K562 (cell line): Measurements from ENCODE around the gene CCM2. TPM values are rescaled to one million over a fixed set of nuclear protein-coding genes. Genes with fewer than 3 reads are reported as not detected.

Source experiments
- ATAC-seq: fragments of 200-7000 bp; cut with Tn5 transposase; 3 replicates; pipeline ENCODE4 v1.9.1; 2020; ENCODE audit warnings: moderate library complexity
- BruUV-seq: library from RNA; stranded (reverse); fragments of 400-500 nt; replicated peaks from 2 replicates; lab custom pipeline; 2021; lab: Mats Ljungman, UMichigan
- CTCF ChIA-PET: fragments of 300-600 bp; formaldehyde crosslinking; extraction: SDS; loops from one replicate; lab custom pipeline; 2021; ENCODE audit warnings: low intra/inter-chr PET ratio; lab: Yijun Ruan, JAX
- POLR2A ChIA-PET: fragments of 300-600, 350-650 bp; sonication (Branson Sonifier 250); formaldehyde crosslinking; extraction: SDS; loops from one replicate; lab custom pipeline; 2021; ENCODE audit warnings: antibody characterized with exemption, inconsistent platforms; lab: Yijun Ruan, JAX
- DNase-seq, 4 experiments: peaks; one replicate each; pipeline versions ENCODE4 v3.0.0 to v3.0.0-alpha.2; 2011 to 2018; ENCODE audit warnings: low spot score in 3 of 4, mixed read lengths in 3 of 4; ENCODE audit errors: extremely low read depth in 1 of 4
- FAIRE-seq: peaks from 2 replicates; lab custom pipeline; 2011; peaks lifted over from hg19 to GRCh38; lab: Jason Lieb, UNC
- H2AFZ ChIP-seq: 2 replicates; pipeline ENCODE4 v1.6.0; 2011; ENCODE audit warnings: low read depth, low read length, control low read depth, inconsistent platforms
- H3K27ac ChIP-seq: fragments of 200-600 bp; 3 replicates; pipeline ENCODE4 v1.8.0; 2011; ENCODE audit warnings: low read depth, mild to moderate bottlenecking, control low read depth, inconsistent platforms, low read length, moderate library complexity, mixed read lengths; ENCODE audit errors: extremely low read depth
- H3K27me3 ChIP-seq, 2 experiments: fragments of 300-600 bp in 1 of 2; 2 replicates in 1 of 2; 3 replicates in 1 of 2; pipeline versions ENCODE4 v1.6.0 to v1.8.0; 2011; ENCODE audit warnings: inconsistent platforms in 2 of 2, low read length in 2 of 2, mild to moderate bottlenecking in 1 of 2, mixed read lengths in 1 of 2, moderate library complexity in 1 of 2; ENCODE audit not compliant: control insufficient read depth in 2 of 2, insufficient read depth in 2 of 2
- H3K36me3 ChIP-seq: fragments of 300-600 bp; 3 replicates; pipeline ENCODE4 v1.8.0; 2011; ENCODE audit warnings: mild to moderate bottlenecking, low read length, inconsistent platforms; ENCODE audit not compliant: control insufficient read depth, insufficient read depth
- H3K4me1 ChIP-seq, 2 experiments: fragments of 200-600 bp in 1 of 2; replicated peaks in 1 of 2; 2 replicates in 1 of 2; 3 replicates in 1 of 2; pipeline versions ENCODE4 v1.5.1 to v1.8.0; 2011; ENCODE audit warnings: inconsistent platforms in 2 of 2, low read length in 2 of 2, mild to moderate bottlenecking in 1 of 2, mixed read lengths in 1 of 2, moderate library complexity in 1 of 2; ENCODE audit not compliant: control insufficient read depth in 2 of 2, insufficient read depth in 2 of 2
- H3K4me2 ChIP-seq: 2 replicates; pipeline ENCODE4 v1.6.1; 2011; ENCODE audit warnings: low read length, control low read depth, inconsistent platforms, mixed read lengths; ENCODE audit not compliant: insufficient read depth
- H3K4me3 ChIP-seq: fragments of 200-600 bp; sonication (generic), shearing (Covaris generic); 2 replicates; pipeline ENCODE4 v1.5.1; 2016; ENCODE audit warnings: control low read depth, inconsistent platforms
- H3K79me2 ChIP-seq: fragments of 200-600 bp; 3 replicates; pipeline ENCODE4 v1.8.0; 2011; ENCODE audit warnings: low read length, inconsistent platforms; ENCODE audit not compliant: control insufficient read depth, insufficient read depth
- H3K9ac ChIP-seq, 2 experiments: 2 replicates each; pipeline versions ENCODE4 v1.6.0 to v1.6.1; 2011; ENCODE audit warnings: low read depth in 2 of 2, low read length in 2 of 2, control low read depth in 1 of 2, inconsistent platforms in 1 of 2, mild to moderate bottlenecking in 1 of 2, mixed read lengths in 1 of 2; ENCODE audit not compliant: insufficient read depth in 1 of 2
- H3K9me1 ChIP-seq: one replicate; pipeline ENCODE4 v1.6.0; 2011; ENCODE audit warnings: inconsistent platforms, mild to moderate bottlenecking, low read length, moderate library complexity; ENCODE audit not compliant: control insufficient read depth, insufficient read depth
- H3K9me3 ChIP-seq: replicated peaks from 2 replicates; pipeline ENCODE4 v1.5.1; 2011; ENCODE audit warnings: low read depth, low read length, inconsistent platforms; ENCODE audit not compliant: control insufficient read depth, insufficient read depth
- H4K20me1 ChIP-seq: replicated peaks from 2 replicates; pipeline ENCODE4 v1.6.1; 2011; ENCODE audit warnings: low read length, inconsistent platforms, mixed read lengths; ENCODE audit not compliant: control insufficient read depth, insufficient read depth
- BDP1 ChIP-seq: IDR thresholded peaks from 3 replicates; pipeline ENCODE4 v1.6.1; 2011; ENCODE audit not compliant: insufficient read length, insufficient read depth
- CBX5 ChIP-seq: IDR thresholded peaks from 2 replicates; pipeline ENCODE4 v1.6.1; 2014; ENCODE audit warnings: low read depth, borderline replicate concordance
- CBX8 ChIP-seq: fragments of 200-600 bp; sonication (generic); IDR thresholded peaks from 2 replicates; pipeline ENCODE4 v1.6.1; 2012; ENCODE audit warnings: borderline replicate concordance, mixed run types, low read depth, mild to moderate bottlenecking, moderate library complexity, mixed read lengths, low read length, control low read depth, inconsistent platforms; ENCODE audit not compliant: poor library complexity, severe bottlenecking; ENCODE audit errors: extremely low read depth
- DEAF1 ChIP-seq: fragments of 450-650 bp; formaldehyde crosslinking; IDR thresholded peaks from 2 replicates; pipeline ENCODE4 v1.4.0; 2020; ENCODE audit warnings: mild to moderate bottlenecking, moderate library complexity
- GATAD2B ChIP-seq: fragments of 450-650 bp; IDR thresholded peaks from 2 replicates; pipeline ENCODE4 v1.6.1; 2017; ENCODE audit warnings: mild to moderate bottlenecking, borderline replicate concordance
- HMGXB4 ChIP-seq: sonication (generic); formaldehyde crosslinking; IDR thresholded peaks from 2 replicates; pipeline ENCODE4 v1.8.1; 2023; ENCODE audit warnings: mild to moderate bottlenecking, missing genetic modification reagents
- MEIS2 ChIP-seq: fragments of 450-650 bp; IDR thresholded peaks from 2 replicates; pipeline ENCODE4 v1.6.1; 2014; ENCODE audit warnings: mild to moderate bottlenecking; ENCODE audit not compliant: partially characterized antibody
- PCBP1 ChIP-seq: fragments of 200-400 bp; formaldehyde crosslinking; IDR thresholded peaks from 2 replicates; pipeline ENCODE4 v1.6.1; 2018; ENCODE audit warnings: mild to moderate bottlenecking, low read depth, low read length; ENCODE audit not compliant: poor library complexity, severe bottlenecking
- PML ChIP-seq: IDR thresholded peaks from 2 replicates; pipeline ENCODE4 v1.6.1; 2012; ENCODE audit warnings: low read length, inconsistent platforms
- PTRF ChIP-seq: fragments of 450-650 bp; IDR thresholded peaks from 2 replicates; pipeline ENCODE4 v1.6.1; 2016; ENCODE audit warnings: mild to moderate bottlenecking, missing genetic modification characterization, missing compliant biosample characterization
- SMAD2 ChIP-seq: fragments of 150-350 bp; IDR thresholded peaks from 2 replicates; pipeline ENCODE4 v1.6.1; 2014; ENCODE audit warnings: low read depth, mild to moderate bottlenecking, low read length
- SRF ChIP-seq, 2 experiments: fragments of 250-450, 450-650 bp in 1 of 2; sonication (Bioruptor Pico) in 1 of 2; sonication (generic) in 1 of 2; formaldehyde crosslinking; IDR thresholded peaks; 2 replicates each; pipeline versions ENCODE4 v1.5.0 to v1.5.1; 2020 to 2022; ENCODE audit warnings: mild to moderate bottlenecking in 1 of 2, missing genetic modification reagents in 1 of 2
- TAF9B ChIP-seq: fragments of 450-650 bp; IDR thresholded peaks from 2 replicates; pipeline ENCODE4 v1.6.1; 2018; ENCODE audit warnings: mild to moderate bottlenecking; ENCODE audit not compliant: partially characterized antibody
- TFAP4 ChIP-seq: sonication (generic); formaldehyde crosslinking; IDR thresholded peaks from 2 replicates; pipeline ENCODE4 v1.8.0; 2022; ENCODE audit warnings: missing genetic modification reagents, mild to moderate bottlenecking, moderate library complexity, borderline replicate concordance
- ZBTB8A ChIP-seq: fragments of 450-650 bp; IDR thresholded peaks from 2 replicates; pipeline ENCODE4 v1.6.1; 2018; ENCODE audit warnings: mild to moderate bottlenecking, moderate library complexity; ENCODE audit not compliant: partially characterized antibody
- WGBS: fragments of 100-300 bp; shearing (Covaris generic); methylation state at CpG from one replicate; pipeline ENCODE4 v1.1.6; 2016; ENCODE audit warnings: low coverage, mixed read lengths; ENCODE audit not compliant: insufficient coverage; ENCODE audit errors: missing lambda C conversion rate; 5-methylcytosine and 5-hydroxymethylcytosine counted together
- in situ Hi-C: fragments of 300-500 bp; cut with MboI; formaldehyde crosslinking; loops from 4 replicates; pipeline ENCODE4 v1.15.0; 2018; ENCODE audit warnings: inconsistent platforms, mixed read lengths
- intact Hi-C: fragments of 100-400 bp; cut with micrococcal nuclease; formaldehyde crosslinking; loops from 2 replicates; pipeline ENCODE4 v1.14.2; 2022
- polyA plus RNA-seq, 8 experiments: library from polyadenylated mRNA; depleted of rRNA in 4 of 8; stranded (reverse) in 5 of 8; unstranded in 3 of 8; fragments of >200 nt; fragmentation: Nextera tagmentation in 2 of 8; fragmentation: Illumina TruSeq in 1 of 8; extraction: Ambion mirVana in 2 of 8; extraction: Trizol in 1 of 8; gene quantifications; 2 replicates each; pipeline versions ENCODE4 v1.2.1 to v1.2.3, GENCODE V29; 2011 to 2014; ENCODE audit warnings: inconsistent platforms in 1 of 8, missing spikeins in 1 of 8
- total RNA-seq, 7 experiments: library from RNA; depleted of rRNA in 6 of 7; stranded (reverse); fragments of >200 nt in 6 of 7; fragmentation: Illumina TruSeq in 2 of 7; extraction: Trizol in 2 of 7; gene quantifications; 2 replicates each; pipeline versions ENCODE4 v1.2.1 to v1.2.3, GENCODE V29; 2011 to 2021; ENCODE audit warnings: low replicate concordance in 1 of 7

Gene CCM2
- total and polyA plus RNA-seq, 9 of the 15 experiments (the other 6 are each of a cell fraction or from before 2014, with no cell fraction given), result 0.41 to 38.6 (median 25.9) TPM

- TF ChIP-seq TAF9B (peak; percentile 95), CBX5 (no peak), PCBP1 (peak; percentile 94), CBX8 (no peak), GATAD2B (peak; percentile 79; the same call in 1 of the 2 replicates)
Observed at GRCh38 chr7:45111298-45112223, 111.6 kb downstream of the CCM2 start, which contains the start of gene TBRG4 (continued).

GRCh38 chr7:45112648-45113047, 112.6 kb downstream of the CCM2 start:
- Histone ChIP-seq H3K9ac (peak overlapping the region; percentile 99 to 100; a peak in 3 of 4 replicates), H3K9me3 (no peaks in the 10 kb centered on the region), H4K20me1 (peaks cover 14% of the 10 kb centered on the region), H3K4me3 (peak overlapping the region; percentile 95), H3K4me1 (peaks cover 12 to 24% of the 10 kb centered on the region in 2 experiments; a peak in 4 of 5 replicates), H3K27me3 (no peaks in the 10 kb centered on the region), H3K4me2 (peak overlapping the region; percentile 98), H3K36me3 (peaks cover 23% of the 10 kb centered on the region), H3K9me1 (no peaks in the 10 kb centered on the region), H2AFZ (0 out of 2 replicates have a peak overlapping the region, but pooled peaks have one; percentile 96), H3K79me2 (peaks cover 46% of the 10 kb centered on the region), H3K27ac (peak overlapping the region; percentile 99)
- CTCF ChIA-PET, result no interaction called here
- FAIRE-seq (no peak), ATAC-seq (no peak), DNase-seq (no peak)
- in situ Hi-C loops, result no loop called here
- WGBS, result 4% methylated on average over 1 of the region's 1 CpG
- POLR2A ChIA-PET, result interaction anchor here (1.6 to 2.2 kb wide), 6 partner anchors 10 to 264 kb away, joined by 4 to 23 read pairs (median 7); partner anchors contain the start of gene H2AZ2
- intact Hi-C loops, result loop anchor here (5.0 kb wide), 1 partner anchor 125 kb away; no protein-coding TSS in a partner anchor
- no TSS peak for BruUV-seq
- TF ChIP-seq DEAF1 (CRISPR knock-in tag) (no peak), SMAD2 (no peak), BDP1 (no peak), ZBTB8A (no peak), PTRF (tag) (no peak), PML (no peak), SRF (CRISPR knock-in tag; IDR thresholded peaks at IDR 0.05) (no peak), HMGXB4 (no peak), TFAP4 (CRISPR knock-in tag) (no peak), MEIS2 (peak; percentile 32)
